Placental pericyte (primary cell): ENCODE results near the gene DMKN. TPM values are rescaled to one million over a fixed set of nuclear protein-coding genes. Genes with fewer than 3 reads are reported as not detected.

Source experiments
- total RNA-seq: library from RNA; depleted of rRNA; stranded (reverse); fragments of >200 nt; gene quantifications from 2 replicates; pipeline ENCODE4 v1.2.3, GENCODE V29; 2012

DMKN gene, protein sequence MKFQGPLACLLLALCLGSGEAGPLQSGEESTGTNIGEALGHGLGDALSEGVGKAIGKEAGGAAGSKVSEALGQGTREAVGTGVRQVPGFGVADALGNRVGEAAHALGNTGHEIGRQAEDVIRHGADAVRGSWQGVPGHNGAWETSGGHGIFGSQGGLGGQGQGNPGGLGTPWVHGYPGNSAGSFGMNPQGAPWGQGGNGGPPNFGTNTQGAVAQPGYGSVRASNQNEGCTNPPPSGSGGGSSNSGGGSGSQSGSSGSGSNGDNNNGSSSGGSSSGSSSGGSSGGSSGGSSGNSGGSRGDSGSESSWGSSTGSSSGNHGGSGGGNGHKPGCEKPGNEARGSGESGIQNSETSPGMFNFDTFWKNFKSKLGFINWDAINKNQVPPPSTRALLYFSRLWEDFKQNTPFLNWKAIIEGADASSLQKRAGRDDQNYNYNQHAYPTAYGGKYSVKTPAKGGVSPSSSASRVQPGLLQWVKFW
- total RNA-seq = 0.14 and 0.22 TPM in 2 replicates

DNA sequence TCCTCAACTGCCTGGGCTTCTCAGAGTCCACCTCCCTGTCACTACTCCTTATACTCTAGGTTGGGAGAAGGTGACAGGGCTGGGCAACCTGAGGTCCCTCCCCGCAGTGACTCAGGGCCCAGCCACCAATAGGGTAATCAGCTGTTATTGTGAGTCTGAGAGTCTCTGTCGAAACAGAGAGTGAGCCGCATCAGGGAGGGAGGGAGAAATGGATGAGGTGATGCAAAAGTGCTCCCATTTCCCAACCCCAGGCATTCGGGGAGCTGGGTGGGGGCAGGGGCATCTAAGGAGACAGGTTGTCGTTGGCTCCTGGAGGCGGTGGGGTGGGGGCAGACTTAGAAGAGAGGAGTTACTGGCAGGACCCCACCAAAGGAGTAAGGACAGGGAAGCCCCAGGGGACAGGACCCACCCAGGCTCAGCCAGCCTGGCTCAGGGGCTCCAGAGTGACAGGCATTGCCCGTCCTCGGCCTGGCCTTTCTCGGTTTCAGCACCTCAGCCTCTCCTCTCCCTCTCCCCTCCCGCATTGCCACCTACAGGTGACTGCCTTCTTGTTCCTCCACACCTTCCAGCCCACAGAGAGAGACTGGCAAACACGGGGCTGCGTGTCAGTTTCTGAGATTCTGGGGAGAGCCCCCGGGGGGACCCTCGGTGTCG is at the start of gene DMKN:
Gene DMKN (minus strand): TSS at position 22 of the 654 bp plus-strand sequence. CDS start 174 bp downstream, outside the sequence.

DNA sequence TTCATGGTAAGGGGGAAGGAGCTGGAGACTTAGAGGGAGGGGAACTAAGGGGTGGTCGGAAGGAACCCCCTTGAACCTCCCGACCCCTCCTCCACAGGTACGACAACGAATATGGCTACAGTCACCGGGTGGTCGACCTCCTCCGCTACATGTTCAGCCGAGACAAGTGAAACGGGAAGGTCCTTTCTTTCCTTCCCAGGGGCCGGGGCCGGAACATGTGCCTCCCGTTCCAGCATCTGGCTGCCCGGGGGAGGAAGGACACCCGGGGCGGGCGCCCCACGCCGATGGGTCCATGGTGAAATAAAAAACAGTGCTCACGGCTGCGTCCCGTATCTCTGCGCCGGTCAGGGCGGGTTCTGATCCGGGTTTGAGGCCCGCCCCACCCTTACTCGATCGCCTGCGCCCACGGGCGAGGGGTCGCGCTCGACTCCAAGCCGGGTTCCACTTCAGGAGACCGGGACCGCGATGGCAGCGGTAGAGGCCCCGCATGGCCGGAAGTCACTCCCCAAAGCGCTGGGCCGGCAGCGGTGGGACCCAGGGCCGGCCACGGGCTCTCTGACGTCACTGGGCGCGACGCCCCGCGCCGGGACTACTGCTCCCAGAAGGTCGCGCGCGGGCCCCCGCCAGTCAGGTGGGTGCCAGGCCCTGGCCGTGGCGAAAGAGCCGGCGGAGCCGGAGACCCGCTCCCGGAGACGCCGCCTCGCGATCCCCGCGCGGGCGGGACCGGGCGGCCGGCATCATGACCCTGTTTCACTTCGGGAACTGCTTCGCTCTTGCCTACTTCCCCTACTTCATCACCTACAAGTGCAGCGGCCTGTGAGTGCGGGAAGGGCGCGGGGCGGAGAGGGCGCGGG is 31.8 kb upstream of the DMKN start, which contains the start of gene TMEM147:
Gene TMEM147 (plus strand): TSS at position 626 of the 854 bp plus-strand sequence. CDS start 114 bp downstream, at position 740.

DNA sequence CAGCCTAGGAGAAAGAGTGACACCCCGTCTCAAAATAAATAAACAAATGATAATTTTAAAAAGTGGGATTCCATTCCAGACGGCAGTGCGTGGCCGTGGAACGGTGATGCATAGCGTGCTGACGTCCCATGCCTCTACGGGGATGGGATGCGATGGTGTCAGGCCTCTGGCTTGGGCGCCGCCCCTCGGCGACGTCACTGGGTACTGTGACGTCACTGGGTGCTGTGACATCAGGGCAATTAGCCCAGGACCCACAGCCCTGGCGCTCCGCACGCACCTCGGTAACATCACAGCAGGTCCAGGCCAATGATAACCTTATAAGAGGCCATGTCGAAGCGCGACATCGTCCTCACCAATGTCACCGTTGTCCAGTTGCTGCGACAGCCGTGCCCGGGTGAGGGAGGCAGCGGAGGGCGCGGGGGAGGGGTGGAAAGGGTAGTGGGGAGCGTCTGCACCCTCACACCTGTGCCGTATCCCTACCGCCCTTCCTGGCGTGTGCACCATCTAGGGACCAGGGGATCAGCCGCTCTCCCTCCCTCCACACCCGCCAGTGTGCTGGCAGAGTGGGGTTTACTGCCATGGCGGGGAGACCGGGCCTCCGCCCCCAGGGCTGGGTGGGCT is 19.9 kb upstream of the DMKN start, which contains the start of gene GAPDHS:
Gene GAPDHS (plus strand): TSS at position 256 of the 621 bp plus-strand sequence. CDS start 72 bp downstream, at position 328.

DNA sequence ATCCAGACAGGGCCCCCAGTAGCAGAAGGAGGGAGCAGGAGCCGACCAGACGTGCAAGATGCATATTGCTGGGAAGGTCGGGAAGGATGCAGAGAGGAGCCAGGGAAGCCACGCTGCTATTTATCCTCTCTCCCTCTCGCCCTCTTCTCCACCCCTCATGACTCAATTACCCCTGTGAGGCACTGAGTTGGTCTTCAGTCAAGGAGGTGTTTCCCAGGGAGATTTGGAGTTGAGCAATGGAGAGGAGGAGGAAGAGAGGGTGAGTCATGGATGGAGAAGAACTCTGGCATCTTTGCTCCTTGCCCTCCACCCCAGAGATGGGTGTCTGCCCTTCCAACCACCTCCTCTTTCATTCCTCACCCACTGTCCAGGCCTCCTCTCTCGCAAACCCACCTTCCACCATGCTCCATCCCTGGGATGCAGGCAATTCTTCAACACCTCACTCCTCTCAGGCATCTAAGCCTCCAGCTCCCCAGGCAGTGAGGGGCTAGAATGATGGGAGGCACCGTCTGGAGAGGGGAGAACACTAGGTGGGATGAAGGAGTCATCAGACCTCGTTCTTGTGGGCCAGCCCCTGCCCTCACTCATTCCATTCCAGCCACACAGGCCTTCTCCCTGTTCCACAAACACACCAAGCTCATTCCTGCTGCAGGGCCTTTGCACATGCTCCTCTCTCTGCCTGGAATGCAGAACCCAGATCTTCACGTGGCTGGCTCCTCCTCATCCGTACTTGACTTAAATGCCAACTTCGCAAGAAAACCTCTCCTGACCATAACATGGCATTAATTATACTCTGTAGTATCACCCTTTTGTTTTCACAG is 15.0 kb upstream of the DMKN start, which contains the start of gene SBSN:
Gene SBSN (minus strand): TSS at position 94 of the 821 bp plus-strand sequence. CDS start 30 bp downstream, at position 64.

DNA sequence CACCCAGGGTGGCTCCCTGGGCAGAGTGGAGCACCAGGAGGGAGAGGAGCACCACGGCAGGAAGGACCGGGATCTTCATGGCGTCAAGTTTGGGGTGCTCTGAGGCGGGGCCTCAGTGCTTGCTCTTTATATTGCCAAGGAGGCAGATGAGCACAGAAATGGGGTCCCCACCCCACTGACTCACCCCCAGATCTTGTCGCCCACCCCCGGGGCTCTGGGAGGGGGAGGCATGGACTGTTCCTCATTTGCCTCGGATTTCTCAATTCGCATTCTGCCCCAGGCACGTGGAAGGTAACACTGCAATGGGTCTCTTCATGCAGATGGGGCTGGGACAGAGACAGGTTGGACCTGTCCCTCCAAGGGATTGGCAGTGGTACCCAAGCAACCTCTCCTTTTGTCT is 23.1 kb downstream of the DMKN start, which contains the start of gene KRTDAP:
Gene KRTDAP (minus strand): TSS at position 101 of the 400 bp plus-strand sequence. CDS start 22 bp downstream, at position 79.

DNA sequence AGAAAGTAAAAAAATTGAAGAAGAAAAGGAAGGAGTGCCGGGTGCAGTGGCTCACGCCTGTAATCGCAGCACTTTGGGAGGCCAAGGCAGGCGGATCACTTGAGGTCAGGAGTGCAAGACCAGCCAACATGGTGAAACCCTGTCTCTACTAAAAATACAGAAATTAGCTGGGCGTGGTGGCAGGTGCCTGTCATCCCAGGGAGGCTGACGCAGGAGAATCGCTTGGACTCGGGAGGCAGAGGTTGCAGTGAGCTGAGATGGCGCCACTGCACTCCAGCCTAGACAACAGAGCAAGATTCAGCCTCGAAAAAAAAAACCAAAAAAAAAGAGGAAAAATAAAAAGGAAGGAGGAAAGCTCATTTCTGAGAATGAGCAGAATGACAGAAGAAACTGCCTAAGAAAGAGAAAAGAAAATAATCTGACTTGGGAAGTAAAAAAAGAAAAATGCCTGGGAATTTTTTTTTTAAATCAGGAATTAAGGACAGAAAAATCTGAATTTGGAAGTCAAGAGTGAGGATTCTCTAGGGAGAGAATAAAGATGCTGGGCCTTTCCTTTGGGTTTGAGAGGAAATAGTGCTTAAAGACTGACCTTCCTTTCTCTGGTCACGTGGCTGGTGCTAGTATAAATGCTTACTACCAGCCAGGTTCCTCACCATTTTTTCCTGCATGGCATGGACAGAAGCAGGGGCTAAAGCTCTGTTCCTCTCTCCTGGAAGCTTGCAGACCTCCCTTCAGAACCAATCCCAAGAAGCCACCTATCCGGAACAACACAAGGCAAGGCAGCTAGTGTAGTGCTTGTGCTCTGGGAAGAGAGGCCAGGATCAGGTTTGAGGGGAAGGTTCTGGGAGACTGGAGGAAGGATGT is 65.6 kb downstream of the DMKN start, which contains the start of gene FFAR2:
Gene FFAR2 (plus strand): TSS at position 652 of the 864 bp plus-strand sequence. CDS start 1,458 bp downstream, outside the sequence.

Other genes starting within 250 kb of the DMKN start
- gene USF2, start 244.7 kb downstream of the DMKN start, total RNA-seq = 75.9 and 81.4 TPM in 2 replicates
- gene HAMP, start 231.1 kb downstream of the DMKN start, total RNA-seq = under 0.01 TPM in 1 of 2 replicates, not detected in the other
- gene MAG, start 221.5 kb downstream of the DMKN start, total RNA-seq = 0.43 TPM in 1 of 2 replicates, not detected in the other
- 1.7 TPM in 1 of 2 replicates, not detected in the other for gene CD22, start 184.5 kb downstream of the DMKN start, total RNA-seq
- gene FFAR1, start 165.7 kb downstream of the DMKN start, total RNA-seq = not detected in 2 replicates
- gene FFAR3, start 155.2 kb downstream of the DMKN start, total RNA-seq = not detected in 2 replicates
- gene GPR42, start 142.6 kb downstream of the DMKN start, total RNA-seq = not detected in 2 replicates
- not detected in 2 replicates for gene FFAR2, start 65.4 kb downstream of the DMKN start, total RNA-seq
- not detected in 2 replicates for gene KRTDAP, start 23.2 kb downstream of the DMKN start, total RNA-seq
- gene SBSN, start 14.7 kb upstream of the DMKN start, total RNA-seq = 0.14 TPM in 1 of 2 replicates, not detected in the other
- gene GAPDHS, start 19.8 kb upstream of the DMKN start, total RNA-seq = not detected in 2 replicates
- gene TMEM147, start 32.0 kb upstream of the DMKN start, total RNA-seq = 64.1 and 66.6 TPM in 2 replicates
- gene ATP4A, start 50.0 kb upstream of the DMKN start, total RNA-seq = not detected in 2 replicates
- gene PMIS2, start 72.5 kb upstream of the DMKN start, total RNA-seq = not detected in 2 replicates
- 2.2 and 14.2 TPM in 2 replicates for gene HAUS5, start 99.1 kb upstream of the DMKN start, total RNA-seq
- gene RBM42, start 115.4 kb upstream of the DMKN start, total RNA-seq = 74.6 and 76.2 TPM in 2 replicates
- gene ETV2, start 128.1 kb upstream of the DMKN start, total RNA-seq = 0.29 TPM in 1 of 2 replicates, not detected in the other
- gene COX6B1, start 134.7 kb upstream of the DMKN start, total RNA-seq = 212 and 274 TPM in 2 replicates
- not detected in 2 replicates for gene UPK1A, start 152.9 kb upstream of the DMKN start, total RNA-seq
- gene ZBTB32, start 190.9 kb upstream of the DMKN start, total RNA-seq = not detected in 2 replicates
- 10.0 and 14.7 TPM in 2 replicates for gene KMT2B, start 204.4 kb upstream of the DMKN start, total RNA-seq
- 0.66 and 1.9 TPM in 2 replicates for gene IGFLR1, start 228.8 kb upstream of the DMKN start, total RNA-seq
- gene U2AF1L4, start 231.8 kb upstream of the DMKN start, total RNA-seq = 5.3 and 15.3 TPM in 2 replicates
- gene PSENEN, start 232.0 kb upstream of the DMKN start, total RNA-seq = 10.9 and 12.0 TPM in 2 replicates
- gene LIN37, start 234.9 kb upstream of the DMKN start, total RNA-seq = 17.9 and 29.1 TPM in 2 replicates
- gene HSPB6, start 243.4 kb upstream of the DMKN start, total RNA-seq = 11.6 and 22.3 TPM in 2 replicates
- gene PROSER3, start 244.5 kb upstream of the DMKN start, total RNA-seq = 10.9 and 17.6 TPM in 2 replicates